Stimulated activated CD4-positive, alpha-beta T cell treated with anti-CD3 and anti-CD28 coated beads, Interleukin-4, amount 100 ng/mL, for 48 hours (primary cell): ENCODE measurements around the gene MGAT3.

Source experiments
- DNase-seq, 2 donors: peaks; one replicate each; pipeline ENCODE4 v3.0.0-alpha.2; 2020; ENCODE audit warnings: low read depth in 2 of 2

The MGAT3 gene

GRCh38 chr22:39471381-39472141, 14.7 kb downstream of the MGAT3 start:
- DNase-seq: no peak

GRCh38 chr22:39472570-39473556, 16.1 kb downstream of the MGAT3 start:
- no peak for DNase-seq

DNA sequence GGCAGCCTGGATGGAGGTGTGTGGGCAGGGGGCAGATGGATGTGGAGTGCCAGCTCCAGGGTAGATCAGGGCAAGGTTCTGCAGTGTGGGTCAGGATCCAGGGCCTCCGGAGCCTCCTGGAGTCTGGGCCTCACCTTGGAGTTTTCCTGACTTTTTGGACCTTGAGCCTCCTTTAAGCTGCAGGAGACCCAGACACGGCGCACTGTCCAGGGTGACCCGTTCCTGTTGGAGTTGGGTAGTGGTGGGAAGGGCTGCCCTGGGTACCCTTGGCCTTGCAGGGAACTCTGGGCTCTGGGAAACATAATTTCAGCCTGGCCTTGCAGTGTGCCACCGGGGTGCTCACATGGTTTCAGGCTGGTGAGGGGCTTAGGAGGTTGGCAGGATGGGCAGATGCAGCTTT, 17.0 kb downstream of the MGAT3 start:
- no peak for DNase-seq

DNA sequence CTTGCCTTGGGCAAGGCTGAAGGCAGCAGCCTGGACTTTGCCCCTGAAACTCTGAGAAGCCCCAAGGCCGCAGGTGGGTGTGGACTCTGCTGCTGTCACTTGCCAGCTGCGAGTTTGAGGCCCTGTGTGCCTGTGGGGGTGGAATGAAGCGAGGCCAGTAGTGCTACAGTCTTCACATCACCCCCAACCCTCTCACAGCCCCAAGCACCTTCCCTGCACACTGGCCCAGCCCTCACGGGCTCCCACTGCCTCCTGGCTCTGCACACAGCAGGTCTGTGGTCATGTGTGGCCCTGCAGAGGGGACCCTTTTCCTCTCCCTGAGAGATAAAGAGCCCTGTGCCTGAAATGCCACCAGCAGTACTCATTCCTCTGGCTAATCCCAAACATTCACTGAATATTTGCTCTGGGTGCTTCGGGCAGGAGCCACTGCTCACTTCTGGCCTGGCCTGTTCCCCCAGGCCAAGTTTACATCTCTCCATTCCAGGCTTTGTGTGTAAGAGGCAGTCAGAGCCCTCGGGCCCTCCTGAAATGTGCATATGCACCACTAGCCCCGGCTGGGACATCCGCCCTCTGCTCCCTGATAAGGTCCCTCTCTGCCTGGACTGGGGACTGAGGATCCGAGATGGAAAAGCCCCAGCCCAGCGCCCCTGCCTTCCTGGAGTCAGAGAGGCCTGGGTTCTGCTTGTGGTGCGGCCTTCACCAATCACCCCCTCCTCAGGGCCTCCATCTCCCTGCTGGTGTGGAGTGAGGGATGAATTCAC, 17.7 kb downstream of the MGAT3 start:
- DNase-seq: no peak

DNA sequence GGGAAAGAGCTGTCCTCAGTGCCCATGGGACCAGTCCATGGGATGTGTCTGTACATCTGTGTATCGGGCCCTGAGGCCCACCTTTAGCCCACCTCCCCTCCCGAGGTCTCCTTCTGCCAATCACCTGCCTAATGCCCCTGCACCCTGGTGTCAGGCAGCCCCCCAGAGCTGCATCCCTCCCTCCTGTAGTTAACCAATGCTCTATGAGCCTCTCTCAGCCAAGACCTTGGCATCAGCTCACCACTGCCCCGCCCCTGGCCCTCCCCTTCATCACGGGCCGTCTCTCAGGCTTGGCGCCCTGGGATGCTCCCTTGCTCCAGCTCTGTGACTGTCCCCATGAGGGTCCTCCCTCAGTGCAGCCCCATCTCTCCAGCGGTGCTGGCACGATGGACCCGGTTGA, 18.5 kb downstream of the MGAT3 start:
- no peak for DNase-seq

- DNase-seq: no peak
These were observed 19.1 kb downstream of the MGAT3 start for GRCh38 chr22:39475902-39476301.

DNA sequence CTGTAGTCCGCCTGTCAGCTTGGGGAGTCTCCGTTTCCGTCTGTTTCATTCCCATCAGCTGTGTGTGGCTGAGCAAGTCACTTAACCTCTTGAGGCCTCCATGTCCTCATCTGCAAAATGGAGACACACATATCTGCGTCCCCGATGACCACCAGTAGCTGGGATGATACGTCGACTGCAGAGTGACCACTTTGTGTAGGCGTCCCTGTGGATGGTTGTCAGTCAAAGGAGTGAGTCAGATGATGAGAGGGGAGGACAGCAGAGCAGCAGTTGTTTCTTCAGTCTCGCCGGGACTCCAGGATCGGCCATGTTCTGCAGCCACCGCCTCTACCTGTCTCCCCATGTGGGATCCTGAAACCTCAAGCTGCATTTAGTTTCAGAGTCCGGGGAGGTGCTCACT, 19.9 kb downstream of the MGAT3 start:
- no peak for DNase-seq

DNA sequence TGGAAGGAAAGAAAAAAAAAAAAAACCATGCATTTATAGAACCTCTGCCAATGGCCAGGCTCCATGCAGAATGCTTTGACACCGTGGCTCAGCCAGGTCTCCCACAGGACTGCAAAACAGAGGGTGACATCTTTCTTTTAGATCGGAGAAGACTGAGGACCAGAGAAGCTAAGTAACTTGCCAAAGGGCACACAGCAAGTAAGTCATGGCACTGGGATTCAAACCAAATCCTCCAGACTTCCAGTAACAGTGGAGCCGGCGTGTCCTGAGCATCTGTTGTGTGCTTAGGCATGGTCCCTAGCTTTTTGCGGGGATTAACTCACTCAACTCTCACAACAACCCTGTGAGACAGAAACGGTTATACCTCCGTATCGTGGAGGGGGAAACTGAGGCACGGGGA, 20.7 kb downstream of the MGAT3 start:
- DNase-seq: no peak

DNA sequence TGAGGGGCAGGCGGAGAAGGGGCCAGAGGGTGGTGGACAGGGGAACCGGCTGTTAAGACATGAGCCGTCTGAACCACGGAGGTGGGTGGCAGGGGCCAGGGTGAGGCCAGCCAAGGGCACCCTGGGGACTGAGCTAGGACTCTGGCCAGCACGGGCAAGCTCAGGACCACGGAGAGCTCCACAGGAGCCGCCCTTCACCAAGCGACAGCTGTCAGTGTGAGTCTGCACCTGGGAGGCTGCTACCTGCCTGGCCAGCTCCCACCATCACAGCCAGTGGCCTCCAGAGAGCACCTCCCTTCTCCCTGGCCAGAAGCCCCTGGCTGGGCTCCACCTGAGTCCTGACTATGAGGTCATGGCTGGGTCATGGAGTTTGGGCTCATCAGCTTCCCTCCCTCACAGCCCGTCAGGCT, 21.6 kb downstream of the MGAT3 start:
- no peak for DNase-seq

DNA sequence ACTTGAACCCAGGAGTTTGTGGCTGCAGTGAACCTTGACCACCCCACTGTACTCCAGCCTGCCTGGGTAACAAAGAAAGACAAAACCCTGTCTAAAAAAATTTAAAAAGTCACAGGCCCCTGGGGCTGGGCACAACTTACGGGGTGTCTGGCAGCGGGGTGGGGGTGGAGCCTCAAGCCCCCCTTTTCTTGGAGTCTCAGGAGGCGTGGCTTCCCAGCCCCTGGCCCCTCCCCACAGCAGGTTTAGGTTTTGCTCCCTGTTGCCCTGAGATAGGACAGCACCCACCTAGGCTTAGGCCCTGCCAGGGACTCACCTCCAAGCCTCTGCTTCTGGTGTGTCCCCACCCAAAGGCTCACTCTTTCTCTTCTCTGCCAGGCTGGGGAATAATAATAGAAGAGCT, 22.4 kb downstream of the MGAT3 start:
- DNase-seq: no peak

DNA sequence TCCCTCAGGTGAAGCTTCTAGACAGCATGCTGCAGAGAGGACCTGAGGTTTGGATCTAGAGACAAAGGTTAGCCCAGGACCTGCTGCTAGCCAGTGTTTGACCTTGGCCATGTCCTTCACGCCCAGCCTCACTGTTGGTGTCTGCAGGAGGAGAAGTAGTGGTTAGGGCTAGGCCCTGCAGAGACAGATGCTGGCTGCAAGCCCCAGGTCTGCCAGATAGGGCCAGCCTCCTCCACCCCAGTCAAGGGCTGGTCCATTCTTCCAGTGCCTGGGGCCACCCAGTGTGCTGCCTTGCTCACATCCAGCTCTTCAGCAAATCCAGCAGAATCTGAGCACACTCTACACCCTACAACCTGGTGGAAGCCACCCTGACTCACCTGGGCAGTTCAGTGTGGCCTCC, 23.7 kb downstream of the MGAT3 start:
- no peak for DNase-seq

GRCh38 chr22:39481054-39481453, 24.2 kb downstream of the MGAT3 start:
- DNase-seq: no peak

GRCh38 chr22:39481595-39481994, 24.8 kb downstream of the MGAT3 start:
- no peak for DNase-seq

- DNase-seq: no peak
These were observed 26.0 kb downstream of the MGAT3 start for GRCh38 chr22:39482768-39483167.

DNA sequence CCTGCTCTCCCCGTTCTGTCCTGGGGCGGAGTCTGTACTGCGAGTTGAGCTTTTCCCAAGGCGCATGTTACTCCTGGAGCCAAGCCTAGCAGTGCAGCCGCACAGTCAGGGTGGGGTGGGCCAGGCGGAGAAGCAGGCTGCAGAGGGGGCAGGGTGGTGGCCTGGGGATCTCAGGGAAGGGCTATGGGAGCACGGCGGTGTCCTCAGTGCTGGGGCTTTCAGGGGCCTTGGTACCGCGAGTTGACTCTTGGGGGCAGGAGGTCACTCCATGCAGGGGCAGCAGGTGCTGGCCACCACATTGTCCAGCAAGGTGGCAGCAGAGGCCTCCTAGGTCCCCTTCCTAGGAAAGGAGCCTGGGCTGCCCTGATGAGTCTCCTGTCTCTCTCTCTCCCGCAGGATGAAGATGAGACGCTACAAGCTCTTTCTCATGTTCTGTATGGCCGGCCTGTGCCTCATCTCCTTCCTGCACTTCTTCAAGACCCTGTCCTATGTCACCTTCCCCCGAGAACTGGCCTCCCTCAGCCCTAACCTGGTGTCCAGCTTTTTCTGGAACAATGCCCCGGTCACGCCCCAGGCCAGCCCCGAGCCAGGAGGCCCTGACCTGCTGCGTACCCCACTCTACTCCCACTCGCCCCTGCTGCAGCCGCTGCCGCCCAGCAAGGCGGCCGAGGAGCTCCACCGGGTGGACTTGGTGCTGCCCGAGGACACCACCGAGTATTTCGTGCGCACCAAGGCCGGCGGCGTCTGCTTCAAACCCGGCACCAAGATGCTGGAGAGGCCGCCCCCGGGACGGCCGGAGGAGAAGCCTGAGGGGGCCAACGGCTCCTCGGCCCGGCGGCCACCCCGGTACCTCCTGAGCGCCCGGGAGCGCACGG, 30.4 kb downstream of the MGAT3 start:
- no peak for DNase-seq

GRCh38 chr22:39487826-39488520, 31.2 kb downstream of the MGAT3 start:
- DNase-seq: no peak

- no peak for DNase-seq
These were observed 31.8 kb downstream of the MGAT3 start for GRCh38 chr22:39488563-39489083.

DNA sequence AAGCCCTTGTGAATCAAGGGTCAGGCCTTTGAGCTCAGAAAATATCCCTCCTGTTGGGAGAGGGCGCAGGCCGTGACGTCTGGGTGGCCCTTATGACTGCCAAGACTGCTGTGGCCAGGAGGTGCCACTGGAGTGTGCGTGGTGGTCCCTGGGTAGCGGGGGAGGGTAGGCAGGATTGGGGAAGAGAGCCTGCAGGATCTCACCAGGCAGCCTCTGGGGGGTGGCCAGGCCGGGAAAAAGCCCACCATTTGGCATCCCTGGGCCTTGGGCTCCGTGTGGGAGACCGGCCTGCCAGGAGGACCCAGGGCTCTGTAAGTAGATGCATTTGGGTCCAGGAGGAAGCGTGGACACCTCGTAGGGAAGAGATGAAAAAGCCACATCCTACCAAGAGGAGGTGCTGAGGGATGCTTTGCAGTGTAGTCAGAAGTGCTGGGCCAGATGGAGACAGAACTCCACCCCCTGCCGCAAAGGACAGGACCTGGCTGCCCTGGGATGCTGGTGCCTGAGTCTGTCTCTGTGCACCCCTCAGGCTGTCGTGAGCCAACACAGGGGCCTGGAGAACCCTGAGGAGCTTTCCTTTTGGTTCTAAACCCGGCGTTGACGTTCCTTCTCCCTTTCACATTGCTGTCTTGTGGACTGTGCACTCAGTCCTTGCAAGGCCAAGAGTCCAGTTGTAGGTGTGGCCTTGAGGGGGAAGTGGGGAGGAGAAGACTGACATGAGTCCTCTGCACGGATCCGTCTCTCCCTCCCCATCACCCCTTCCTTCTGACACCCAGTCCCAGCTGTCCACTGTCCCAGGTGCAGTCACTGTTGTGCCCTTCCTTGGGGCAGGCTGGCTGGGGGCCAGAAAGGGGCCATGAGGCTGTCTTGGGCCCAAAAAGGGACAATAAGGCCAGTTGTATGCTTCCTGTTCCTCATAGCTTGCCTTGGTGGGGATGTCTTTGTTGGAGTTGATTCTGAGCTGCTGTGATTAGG, 32.6 kb downstream of the MGAT3 start:
- DNase-seq: no peak
